Measurements from ENCODE around the gene TOP2A.

TOP2A gene

DNA sequence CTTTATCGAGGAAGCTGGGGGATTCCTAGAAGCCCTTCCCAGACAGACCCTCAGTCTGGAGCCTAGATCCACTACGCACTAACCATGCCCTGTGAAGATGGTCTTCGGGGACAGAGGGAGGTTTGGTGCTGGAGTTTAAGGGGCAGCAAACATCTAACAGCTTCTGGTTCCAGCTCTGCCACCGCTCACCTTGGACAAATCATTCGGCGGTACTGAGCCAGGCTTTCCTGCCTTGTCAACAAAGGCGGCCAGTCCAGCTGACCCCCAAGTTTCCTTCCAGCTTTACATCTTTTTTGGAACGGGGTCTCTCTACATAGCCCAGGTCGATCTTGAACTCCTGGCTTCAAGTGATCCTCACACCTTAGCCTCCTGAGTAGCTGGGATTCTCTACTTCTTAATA, 52.8 kb downstream of the TOP2A start:
- no peaks in the 10 kb centered on the region for H3K36me3 Mint-ChIP-seq (ENCODE audit: low read depth)
- no peak overlapping the region for H3K27ac Mint-ChIP-seq
- peaks cover 19% of the 10 kb centered on the region for H3K27me3 Mint-ChIP-seq
- H3K4me1 Mint-ChIP-seq (ENCODE audit: low read depth): peaks cover 17% of the 10 kb centered on the region
- no peak overlapping the region for H3K4me3 Mint-ChIP-seq
- H3K9me3 Mint-ChIP-seq: no peaks in the 10 kb centered on the region

DNA sequence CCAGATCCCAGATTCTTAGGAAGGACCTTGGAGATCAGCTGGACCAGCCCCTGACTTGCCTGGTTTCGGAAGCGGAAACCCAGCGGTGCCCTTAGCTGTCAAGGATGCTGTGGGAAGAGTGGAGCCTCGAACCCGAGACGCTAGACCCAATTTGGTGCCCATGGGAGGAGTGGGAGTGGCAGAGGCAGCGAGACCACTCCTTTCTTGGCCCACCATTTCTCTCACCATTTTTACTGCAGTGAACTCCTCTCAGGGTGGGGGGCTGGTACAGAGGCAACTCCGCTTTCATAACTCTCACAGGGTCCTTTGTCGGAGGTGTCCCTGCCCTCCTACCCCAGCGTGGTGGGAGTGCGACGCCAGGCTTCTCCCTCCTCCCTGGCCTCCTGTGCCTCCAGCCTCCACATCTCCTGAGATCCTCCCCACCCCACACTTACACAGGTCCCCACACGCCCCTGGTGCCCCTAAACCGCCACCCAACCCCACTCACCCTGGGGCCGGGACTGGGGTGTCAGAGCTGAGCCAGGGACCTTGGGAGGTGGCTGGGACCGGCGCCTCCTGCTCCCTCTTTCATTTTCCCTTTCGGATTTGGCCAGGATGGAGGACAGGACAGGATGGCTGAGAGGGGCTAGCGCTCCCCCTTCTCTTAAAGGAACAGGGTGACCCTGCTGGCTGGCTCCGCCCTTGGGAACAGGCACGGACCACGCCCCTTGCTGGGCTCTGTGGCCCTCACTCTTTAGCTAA, 53.4 kb downstream of the TOP2A start, which contains the start of gene GJD3:
GJD3 (minus strand) TSS at position 617 of the 741 bp plus-strand sequence. CDS start 922 bp downstream, outside the sequence.
- Mint-ChIP-seq H3K4me1 (ENCODE audit: low read depth) (peaks cover 17% of the 10 kb centered on the region), H3K27me3 (peaks cover 19% of the 10 kb centered on the region), H3K4me3 (peak within 1 kb of the TSS; percentile 78), H3K9me3 (no peaks in the 10 kb centered on the region), H3K27ac (no peak within 1 kb of the TSS), H3K36me3 (ENCODE audit: low read depth) (no peaks in the 10 kb centered on the region)

DNA sequence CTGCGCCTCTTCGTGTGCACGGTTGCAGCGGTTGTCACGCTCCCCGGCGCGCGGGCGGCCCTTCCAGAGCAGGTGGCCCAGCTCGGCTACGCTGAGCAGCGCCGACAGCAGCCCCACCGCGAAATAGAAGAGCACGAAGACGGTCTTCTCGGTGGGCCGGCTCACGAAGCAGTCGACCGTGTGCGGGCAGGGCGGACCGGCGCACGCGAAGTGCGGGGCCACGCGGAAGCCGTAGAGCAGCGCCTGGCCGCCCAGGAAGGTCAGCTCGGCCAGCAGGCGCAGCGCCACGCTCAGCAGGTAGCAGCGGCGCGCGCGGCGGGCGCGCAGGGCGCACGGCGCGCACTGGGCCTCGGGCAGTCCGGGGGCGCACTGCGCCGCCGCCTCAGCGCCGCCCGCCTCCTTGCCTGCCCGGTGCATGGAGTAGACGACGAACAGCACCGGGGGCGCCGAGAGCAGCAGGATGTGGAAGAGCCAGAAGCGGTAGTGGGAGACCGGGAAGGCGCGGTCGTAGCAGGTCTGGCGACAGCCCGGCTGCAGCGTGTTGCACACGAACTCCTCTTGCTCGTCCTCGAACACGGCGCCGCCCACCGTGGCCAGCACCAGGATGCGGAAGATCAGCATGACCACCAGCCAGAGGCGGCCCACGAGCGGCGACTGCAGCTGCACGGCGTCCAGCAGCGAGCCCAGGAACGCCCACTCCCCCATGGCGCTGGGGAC, 54.4 kb downstream of the TOP2A start:
- Mint-ChIP-seq H3K4me1 (ENCODE audit: low read depth) (peaks cover 17% of the 10 kb centered on the region), H3K9me3 (no peaks in the 10 kb centered on the region), H3K27me3 (peaks cover 19% of the 10 kb centered on the region), H3K27ac (no peak overlapping the region), H3K36me3 (ENCODE audit: low read depth) (no peaks in the 10 kb centered on the region), H3K4me3 (peak overlapping the region; percentile 78)

DNA sequence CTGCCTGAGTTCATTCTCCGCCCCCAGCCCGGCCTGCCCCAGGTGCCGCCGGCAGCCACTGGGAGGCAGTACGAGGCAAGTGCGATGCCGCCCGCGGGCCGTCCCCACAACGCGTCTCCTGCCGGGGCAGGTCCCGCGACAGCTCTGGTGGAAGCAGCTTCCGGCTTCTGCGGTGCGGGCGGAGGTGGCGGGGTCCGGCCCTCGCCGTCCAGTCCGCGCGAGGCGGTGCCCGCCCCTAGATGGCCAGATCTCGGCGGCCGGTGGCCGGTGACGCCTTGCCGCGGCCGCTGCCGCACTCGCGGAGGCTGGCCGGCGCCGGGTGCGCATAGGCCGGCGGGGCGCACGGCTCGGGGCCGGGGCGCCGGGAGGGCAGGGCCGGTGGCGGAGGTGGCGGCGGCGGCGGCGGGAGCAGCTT, 55.0 kb downstream of the TOP2A start:
- Mint-ChIP-seq H3K27me3 (peaks cover 19% of the 10 kb centered on the region), H3K4me3 (peak overlapping the region; percentile 50), H3K36me3 (ENCODE audit: low read depth) (no peaks in the 10 kb centered on the region), H3K4me1 (ENCODE audit: low read depth) (peaks cover 17% of the 10 kb centered on the region), H3K9me3 (no peaks in the 10 kb centered on the region), H3K27ac (no peak overlapping the region)

DNA sequence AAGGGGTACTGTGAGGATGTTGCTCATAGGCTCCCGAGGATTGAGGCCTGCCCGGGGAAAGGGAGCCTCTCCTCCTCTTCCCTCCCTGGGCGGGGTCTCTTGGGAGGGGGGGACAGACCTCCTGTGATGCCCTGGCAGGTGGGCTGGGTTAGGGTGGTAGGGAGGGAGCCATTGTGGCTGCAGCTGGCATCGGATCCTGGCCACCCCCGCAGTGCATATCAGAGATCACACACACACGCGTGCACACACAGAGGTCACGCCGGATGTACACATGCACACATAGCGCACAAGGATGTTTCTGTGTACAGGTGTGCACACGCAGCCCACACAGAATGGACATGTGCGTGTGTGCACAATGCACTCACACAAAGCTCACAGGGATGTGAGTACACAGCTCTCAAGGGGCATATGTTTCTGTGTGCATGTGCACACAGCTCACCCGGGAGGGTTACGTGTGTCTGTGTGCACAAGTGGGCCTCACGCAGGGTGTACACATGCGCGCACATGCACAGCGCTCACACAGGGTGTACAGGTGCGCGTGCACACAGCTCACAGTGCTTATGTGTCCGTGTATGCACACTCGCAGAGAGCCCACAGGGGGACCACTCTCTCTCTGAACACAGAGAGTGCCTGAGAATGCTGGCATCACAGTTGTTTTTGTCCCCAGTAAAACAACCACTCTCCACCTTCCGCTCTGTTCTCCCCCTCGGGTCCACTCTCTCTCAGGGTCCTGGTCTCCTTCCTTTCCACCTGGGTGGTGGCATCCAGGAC, 55.6 kb downstream of the TOP2A start:
- no peak overlapping the region for H3K27ac Mint-ChIP-seq
- H3K36me3 Mint-ChIP-seq (ENCODE audit: low read depth): no peaks in the 10 kb centered on the region
- peaks cover 17% of the 10 kb centered on the region for H3K4me1 Mint-ChIP-seq (ENCODE audit: low read depth)

DNA sequence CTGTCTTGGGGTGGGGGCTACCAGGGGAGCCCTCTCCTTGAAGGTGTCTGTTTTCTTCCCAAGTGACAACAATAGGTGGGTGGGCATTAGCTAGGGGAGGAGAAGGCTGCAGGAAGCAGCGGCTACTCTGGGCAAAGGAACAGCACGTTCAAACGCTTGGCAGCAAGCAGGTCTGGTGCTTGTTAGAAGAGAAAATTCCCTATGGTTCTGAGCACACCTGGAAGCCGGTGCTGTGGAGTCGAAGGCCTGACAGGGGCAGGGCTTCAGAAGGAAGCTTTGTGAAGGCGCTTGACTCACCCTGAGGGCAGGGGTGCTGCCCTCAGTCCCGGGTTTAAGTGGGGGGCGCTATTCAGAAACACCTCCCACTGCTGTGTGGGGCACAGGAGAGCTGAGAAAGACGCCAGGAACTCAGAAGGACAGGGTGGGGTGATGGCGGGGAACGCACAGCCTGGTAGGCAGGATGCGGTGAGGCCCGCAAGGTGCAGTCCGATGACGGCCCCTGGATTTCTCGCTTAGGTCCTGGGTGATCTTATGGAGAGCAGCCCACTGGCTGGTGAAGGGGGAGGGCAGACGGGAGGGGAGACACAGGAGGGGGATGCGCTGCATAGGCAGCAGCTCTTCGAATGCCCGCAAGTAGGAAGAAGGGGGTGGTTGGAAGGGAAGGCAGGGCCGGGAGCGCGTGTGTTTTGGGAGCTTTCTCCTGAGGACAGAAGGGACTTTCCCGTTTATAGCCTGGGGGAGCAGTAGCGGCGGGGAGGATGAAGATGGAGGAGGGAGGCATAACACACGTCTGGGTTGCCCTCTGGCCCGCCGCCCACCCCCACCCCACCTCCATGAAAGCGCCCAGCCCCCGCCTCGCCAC, 56.4 kb downstream of the TOP2A start:
- peak overlapping the region; percentile 68 for H3K27ac Mint-ChIP-seq
- H3K36me3 Mint-ChIP-seq (ENCODE audit: low read depth): no peaks in the 10 kb centered on the region
- H3K4me1 Mint-ChIP-seq (ENCODE audit: low read depth): peaks cover 17% of the 10 kb centered on the region
- peaks cover 19% of the 10 kb centered on the region for H3K27me3 Mint-ChIP-seq
- H3K4me3 Mint-ChIP-seq: peak overlapping the region; percentile 7
- H3K9me3 Mint-ChIP-seq: no peaks in the 10 kb centered on the region

More for the DNA sequence above, 55.6 kb downstream of the TOP2A start:
- H3K27me3 Mint-ChIP-seq: peaks cover 19% of the 10 kb centered on the region
- H3K9me3 Mint-ChIP-seq: no peaks in the 10 kb centered on the region
- peak overlapping the region; percentile 50 for H3K4me3 Mint-ChIP-seq

DNA sequence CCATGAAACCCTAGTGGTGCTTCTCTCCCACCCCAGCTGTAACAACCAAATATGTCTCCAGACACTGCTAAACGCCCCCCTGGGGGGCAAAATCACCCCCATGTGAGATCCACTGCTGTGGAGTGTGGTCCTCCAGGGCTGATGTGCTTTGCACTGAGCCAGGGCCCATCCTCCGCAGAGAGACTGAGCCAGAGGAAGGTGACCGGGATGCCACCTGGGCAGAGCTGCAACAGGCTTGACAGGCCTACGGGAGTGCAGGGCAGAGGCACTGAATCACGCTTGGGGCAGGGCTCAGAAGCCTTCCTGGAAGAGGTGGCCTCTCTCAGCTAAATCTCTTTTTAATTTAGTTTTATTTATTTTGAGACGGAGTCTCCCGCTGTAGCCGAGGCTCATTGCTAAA, 57.6 kb downstream of the TOP2A start:
- Mint-ChIP-seq H3K4me1 (ENCODE audit: low read depth) (peaks cover 17% of the 10 kb centered on the region), H3K36me3 (ENCODE audit: low read depth) (no peaks in the 10 kb centered on the region), H3K27ac (no peak overlapping the region), H3K9me3 (no peaks in the 10 kb centered on the region), H3K4me3 (no peak overlapping the region), H3K27me3 (peaks cover 19% of the 10 kb centered on the region)

DNA sequence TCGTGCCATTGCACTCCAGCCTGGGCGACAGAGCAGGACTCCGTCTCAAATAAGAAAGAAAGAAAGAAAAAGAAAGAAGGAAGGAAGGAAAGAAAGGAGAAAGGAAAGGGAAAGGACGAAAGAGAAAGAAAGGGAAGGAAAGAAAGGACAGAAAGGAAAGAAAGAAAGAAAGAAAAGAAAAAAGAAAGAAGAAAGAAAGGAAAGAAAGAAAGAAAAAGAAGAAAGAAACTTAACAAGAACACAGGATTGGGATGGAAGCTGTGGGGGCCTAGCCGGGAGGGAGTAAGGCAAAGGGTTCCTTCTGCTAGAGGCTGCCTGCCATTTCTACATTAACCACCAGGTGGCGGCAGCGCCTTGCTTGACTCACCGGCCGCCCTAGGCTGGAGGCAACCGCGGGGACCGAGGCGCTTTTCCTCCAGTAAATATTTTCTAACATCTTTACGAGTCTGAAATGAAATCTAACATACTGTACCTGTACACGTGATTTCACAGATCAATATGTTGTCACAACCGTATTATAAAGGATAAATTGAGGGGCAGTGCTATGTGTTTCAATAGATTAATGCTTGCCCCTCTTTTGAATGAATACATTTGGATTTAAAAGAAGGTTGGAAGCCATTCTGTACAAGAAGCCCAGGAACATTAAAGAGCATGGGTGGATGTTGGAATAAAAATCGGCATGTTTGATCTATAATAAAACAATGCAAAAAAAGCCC, 59.2 kb downstream of the TOP2A start:
- no peaks in the 10 kb centered on the region for H3K9me3 Mint-ChIP-seq
- H3K4me3 Mint-ChIP-seq: no peak overlapping the region
- peaks cover 18% of the 10 kb centered on the region for H3K27me3 Mint-ChIP-seq
- H3K27ac Mint-ChIP-seq: no peak overlapping the region
- peaks cover 16% of the 10 kb centered on the region for H3K4me1 Mint-ChIP-seq (ENCODE audit: low read depth)
- H3K36me3 Mint-ChIP-seq (ENCODE audit: low read depth): no peaks in the 10 kb centered on the region

DNA sequence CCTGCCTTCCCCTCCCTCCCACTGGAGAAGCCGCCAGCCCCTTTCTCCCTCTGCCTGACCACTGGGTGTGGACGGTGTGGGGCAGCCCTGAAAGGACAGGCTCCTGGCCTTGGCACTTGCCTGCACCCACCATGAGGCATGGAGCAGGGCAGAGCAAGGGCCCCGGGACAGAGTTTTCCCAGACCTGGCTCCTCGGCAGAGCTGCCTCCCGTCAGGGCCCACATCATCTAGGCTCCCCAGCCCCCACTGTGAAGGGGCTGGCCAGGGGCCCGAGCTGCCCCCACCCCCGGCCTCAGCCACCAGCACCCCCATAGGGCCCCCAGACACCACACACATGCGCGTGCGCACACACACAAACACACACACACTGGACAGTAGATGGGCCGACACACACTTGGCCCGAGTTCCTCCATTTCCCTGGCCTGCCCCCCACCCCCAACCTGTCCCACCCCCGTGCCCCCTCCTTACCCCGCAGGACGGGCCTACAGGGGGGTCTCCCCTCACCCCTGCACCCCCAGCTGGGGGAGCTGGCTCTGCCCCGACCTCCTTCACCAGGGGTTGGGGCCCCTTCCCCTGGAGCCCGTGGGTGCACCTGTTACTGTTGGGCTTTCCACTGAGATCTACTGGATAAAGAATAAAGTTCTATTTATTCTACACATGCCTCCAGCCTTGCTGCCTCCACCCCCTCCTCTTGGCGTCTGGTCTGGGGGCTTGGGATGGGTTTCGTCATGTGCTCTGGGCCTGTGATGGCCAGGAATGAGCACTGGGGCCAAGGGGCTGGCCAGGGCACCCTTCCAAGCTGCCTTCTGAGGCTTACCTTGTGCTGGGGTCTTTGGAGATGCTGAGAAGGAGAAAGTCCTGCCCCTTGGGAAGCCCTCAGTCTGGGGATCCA, 60.5 kb downstream of the TOP2A start:
- peaks cover 8% of the 10 kb centered on the region for H3K36me3 Mint-ChIP-seq (ENCODE audit: low read depth)
- H3K4me1 Mint-ChIP-seq (ENCODE audit: low read depth): peaks cover 19% of the 10 kb centered on the region
- H3K9me3 Mint-ChIP-seq: no peaks in the 10 kb centered on the region
- H3K27me3 Mint-ChIP-seq: peaks cover 16% of the 10 kb centered on the region
- no peak overlapping the region for H3K27ac Mint-ChIP-seq
- no peak overlapping the region for H3K4me3 Mint-ChIP-seq

DNA sequence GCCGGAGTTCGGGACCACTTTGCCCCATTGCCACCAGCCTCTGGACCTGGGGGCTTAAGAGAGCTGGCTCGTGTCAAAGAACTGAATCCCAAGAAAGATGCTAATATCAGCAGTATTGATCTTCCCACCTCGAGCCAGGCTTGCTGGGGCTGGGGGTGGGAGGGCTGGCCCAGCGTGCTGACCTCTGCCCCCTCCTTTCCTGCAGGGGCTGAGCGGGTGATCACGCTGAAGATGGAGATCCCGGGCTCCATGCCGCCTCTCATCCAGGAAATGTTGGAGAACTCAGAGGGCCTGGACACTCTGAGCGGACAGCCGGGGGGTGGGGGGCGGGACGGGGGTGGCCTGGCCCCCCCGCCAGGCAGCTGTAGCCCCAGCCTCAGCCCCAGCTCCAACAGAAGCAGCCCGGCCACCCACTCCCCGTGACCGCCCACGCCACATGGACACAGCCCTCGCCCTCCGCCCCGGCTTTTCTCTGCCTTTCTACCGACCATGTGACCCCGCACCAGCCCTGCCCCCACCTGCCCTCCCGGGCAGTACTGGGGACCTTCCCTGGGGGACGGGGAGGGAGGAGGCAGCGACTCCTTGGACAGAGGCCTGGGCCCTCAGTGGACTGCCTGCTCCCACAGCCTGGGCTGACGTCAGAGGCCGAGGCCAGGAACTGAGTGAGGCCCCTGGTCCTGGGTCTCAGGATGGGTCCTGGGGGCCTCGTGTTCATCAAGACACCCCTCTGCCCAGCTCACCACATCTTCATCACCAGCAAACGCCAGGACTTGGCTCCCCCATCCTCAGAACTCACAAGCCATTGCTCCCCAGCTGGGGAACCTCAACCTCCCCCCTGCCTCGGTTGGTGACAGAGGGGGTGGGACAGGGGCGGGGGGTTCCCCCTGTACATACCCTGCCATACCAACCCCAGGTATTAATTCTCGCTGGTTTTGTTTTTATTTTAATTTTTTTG, 61.6 kb downstream of the TOP2A start:
- Mint-ChIP-seq H3K36me3 (ENCODE audit: low read depth) (peaks cover 11% of the 10 kb centered on the region), H3K27me3 (peaks cover 11% of the 10 kb centered on the region), H3K4me3 (no peak overlapping the region), H3K4me1 (ENCODE audit: low read depth) (peaks cover 11% of the 10 kb centered on the region), H3K27ac (no peak overlapping the region), H3K9me3 (no peaks in the 10 kb centered on the region)

DNA sequence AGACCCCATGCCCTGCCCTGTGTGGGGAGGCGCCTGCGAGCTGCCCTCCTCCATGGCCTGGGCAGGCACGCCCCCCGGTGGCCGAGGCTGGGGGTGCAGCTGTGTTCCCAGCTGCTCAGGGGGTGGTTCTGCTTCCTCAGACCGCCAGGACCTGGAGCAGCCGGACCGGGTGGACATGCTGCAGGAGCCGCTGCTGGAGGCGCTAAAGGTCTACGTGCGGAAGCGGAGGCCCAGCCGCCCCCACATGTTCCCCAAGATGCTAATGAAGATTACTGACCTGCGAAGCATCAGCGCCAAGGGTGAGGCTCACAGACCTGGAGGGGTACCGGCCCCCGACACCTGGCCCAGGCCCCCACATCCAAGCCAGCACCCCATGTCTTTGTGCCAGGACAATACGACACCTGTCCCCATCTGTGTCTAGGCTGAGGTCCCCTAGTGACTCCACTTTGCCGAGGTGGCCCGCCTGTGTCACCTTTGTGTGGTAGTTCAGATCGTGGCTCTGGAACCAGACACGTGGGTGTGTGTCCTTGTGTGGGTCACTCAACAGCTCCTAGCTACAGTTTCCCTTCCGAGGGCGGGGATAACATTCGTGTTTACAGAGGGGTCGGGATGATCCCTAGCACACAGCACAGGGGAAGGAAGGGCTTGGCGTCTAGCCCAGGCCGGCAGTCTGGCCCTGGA, 62.4 kb downstream of the TOP2A start:
- Mint-ChIP-seq H3K4me3 (no peak overlapping the region), H3K36me3 (ENCODE audit: low read depth) (peaks cover 13% of the 10 kb centered on the region), H3K9me3 (no peaks in the 10 kb centered on the region), H3K27me3 (peaks cover 3% of the 10 kb centered on the region), H3K27ac (no peak overlapping the region), H3K4me1 (ENCODE audit: low read depth) (peaks cover 10% of the 10 kb centered on the region)
